Measurements from ENCODE around the gene SLC26A11. TPM values are rescaled to one million over a fixed set of nuclear protein-coding genes. Genes with fewer than 3 reads are reported as not detected.
"Not testable (repeated sequence)": the region's sequence is repeated elsewhere in the genome, so short reads cannot be mapped to it uniquely, and the experiment has no call there.

Gene SLC26A11
- total and polyA plus RNA-seq, 7 experiments from 2014 or later, result 3.7 to 87.5 (median 63.0) TPM

- H3K27me3 Mint-ChIP-seq; H3K4me3 ChIP-seq (ENCODE audit: low read length); DNase-seq; H3K27ac ChIP-seq (ENCODE audit: low read depth, low read length); H3K4me3 Mint-ChIP-seq; H3K27me3 ChIP-seq (ENCODE audit: control insufficient read depth in 2 of 2, insufficient read depth in 2 of 2, low read length in 2 of 2); CTCF ChIA-PET; ATAC-seq; H3K4me1 ChIP-seq (ENCODE audit: control insufficient read depth in 2 of 2, insufficient read depth in 2 of 2, low read length in 2 of 2): not testable (repeated sequence)
- Mint-ChIP-seq H3K9me3 (peaks cover 0 to 13% (median 3%) of the 10 kb centered on the region in 11 donors), H3K36me3 (peaks cover 16 to 81% (median 58%) of the 10 kb centered on the region in 5 donors), H3K27ac (peak overlapping the region in 3 of 9 donors; percentile 16 to 49 (median 28)), H3K4me1 (peaks cover 0 to 18% (median 0%) of the 10 kb centered on the region in 7 donors)
- POLR2A ChIA-PET, result interaction anchor here (0.6 kb wide), 1 partner anchor 33 kb away, joined by 4 read pairs; no protein-coding TSS in a partner anchor
- intact Hi-C loops (cut with micrococcal nuclease), result loop anchor here in 1 of 2 donors (5.0 kb wide), 1 partner anchor 37 kb away; the partner anchor contains the start of gene RNF213
- H3K36me3 ChIP-seq (ENCODE audit: control insufficient read depth in 2 of 3, insufficient read depth in 3 of 3, low read length in 3 of 3), result peaks cover 50 to 97% (median 67%) of the 10 kb centered on the region in 3 experiments
- H3K9me3 ChIP-seq (ENCODE audit: control insufficient read depth in 2 of 3, low read length in 3 of 3), result peaks cover 0 to 14% (median 0%) of the 10 kb centered on the region in 3 experiments
These were observed 79.3 kb downstream of the SLC26A11 start for GRCh38 chr17:80299350-80300100.

- H3K27ac ChIP-seq (ENCODE audit: low read depth, low read length); H3K4me3 Mint-ChIP-seq: not testable (repeated sequence)
These were observed 80.5 kb downstream of the SLC26A11 start for GRCh38 chr17:80300756-80301155.

More at GRCh38 chr17:80300756-80301155, 80.5 kb downstream of the SLC26A11 start:
- Mint-ChIP-seq H3K36me3 (peaks cover 20 to 79% (median 60%) of the 10 kb centered on the region in 5 donors), H3K27ac (peak overlapping the region in 4 of 9 donors; percentile 35 to 69 (median 50)), H3K9me3 (peaks cover 0 to 16% (median 5%) of the 10 kb centered on the region in 11 donors), H3K4me1 (peaks cover 0 to 18% (median 2%) of the 10 kb centered on the region in 7 donors)
- not testable (repeated sequence) for H3K27me3 Mint-ChIP-seq; DNase-seq; H3K27me3 ChIP-seq (ENCODE audit: control insufficient read depth in 2 of 2, insufficient read depth in 2 of 2, low read length in 2 of 2); H3K4me1 ChIP-seq (ENCODE audit: control insufficient read depth in 2 of 2, insufficient read depth in 2 of 2, low read length in 2 of 2); H3K4me3 ChIP-seq (ENCODE audit: low read length); ATAC-seq
- Histone ChIP-seq H3K36me3 (ENCODE audit: control insufficient read depth in 2 of 3, insufficient read depth in 3 of 3, low read length in 3 of 3) (peaks cover 45 to 96% (median 60%) of the 10 kb centered on the region in 3 experiments), H3K9me3 (ENCODE audit: control insufficient read depth in 2 of 3, low read length in 3 of 3) (peaks cover 0 to 14% (median 0%) of the 10 kb centered on the region in 3 experiments)
- POLR2A ChIA-PET, result interaction anchor here (1.0 kb wide), 1 partner anchor 37 kb away, joined by 3 read pairs; no protein-coding TSS in a partner anchor
- intact Hi-C loops (cut with micrococcal nuclease), result loop anchor here in 1 of 2 donors (5.0 kb wide), 1 partner anchor 38 kb away; the partner anchor contains the start of gene RNF213
- CTCF ChIA-PET, result interaction anchor here (0.6 kb wide), 1 partner anchor 9 kb away, joined by 5 read pairs; no protein-coding TSS in a partner anchor

Other genes starting within 250 kb of the SLC26A11 start
- 1 to 10 TPM in 4 of 5 experiments, under 1 TPM in 1; 0.95 to 2.5 (median 1.6) TPM for gene TBC1D16, start 184.6 kb upstream of the SLC26A11 start, total RNA-seq
- under 1 TPM; 0.44 to 0.85 TPM for gene TBC1D16, start 184.6 kb upstream of the SLC26A11 start, polyA plus RNA-seq
- 1 to 10 TPM in 2 of 5 experiments, under 1 TPM in 3; 0.43 to 3.0 (median 0.79) TPM for gene CCDC40, start 183.8 kb upstream of the SLC26A11 start, total RNA-seq
- not detected for gene CCDC40, start 183.8 kb upstream of the SLC26A11 start, polyA plus RNA-seq
- gene GAA, start 118.8 kb upstream of the SLC26A11 start, total RNA-seq, result 10 to 100 TPM; 18.5 to 67.8 (median 54.6) TPM
- 10 to 100 TPM; 12.0 to 15.2 TPM for gene GAA, start 118.8 kb upstream of the SLC26A11 start, polyA plus RNA-seq
- gene EIF4A3, start 73.3 kb upstream of the SLC26A11 start, total RNA-seq, result 100 to 1,000 TPM in 2 of 5 experiments, 10 to 100 TPM in 3; 48.6 to 128 (median 75.9) TPM
- 10 to 100 TPM; 64.7 to 90.5 TPM for gene EIF4A3, start 73.3 kb upstream of the SLC26A11 start, polyA plus RNA-seq
- gene CARD14, start 50.4 kb upstream of the SLC26A11 start, total RNA-seq, result under 1 TPM in 3 of 5 experiments, not detected in 2; 0.24 to 0.57 (median 0.30) TPM
- not detected for gene CARD14, start 50.4 kb upstream of the SLC26A11 start, polyA plus RNA-seq
- 100 to 1,000 TPM in 4 of 5 experiments, 10 to 100 TPM in 1; 32.8 to 181 (median 147) TPM for gene SGSH, start 94 bp upstream of the SLC26A11 start, total RNA-seq
- gene SGSH, start 94 bp upstream of the SLC26A11 start, polyA plus RNA-seq, result 10 to 100 TPM; 31.1 to 55.2 TPM
- 100 to 1,000 TPM; 317 to 775 (median 426) TPM for gene RNF213, start 40.4 kb downstream of the SLC26A11 start, total RNA-seq
- gene RNF213, start 40.4 kb downstream of the SLC26A11 start, polyA plus RNA-seq, result 10 to 100 TPM; 33.3 to 49.6 TPM
- gene ENDOV, start 194.7 kb downstream of the SLC26A11 start, total RNA-seq, result 10 to 100 TPM; 20.3 to 26.5 (median 21.7) TPM
- gene ENDOV, start 194.7 kb downstream of the SLC26A11 start, polyA plus RNA-seq, result 1 to 10 TPM; 7.5 to 8.7 TPM